Right atrium auricular region (tissue), 2 donors: ENCODE measurements around the gene GMFB. TPM values are rescaled to one million over a fixed set of nuclear protein-coding genes. Genes with fewer than 3 reads are reported as not detected.
A peak's percentile ranks its signal among the peaks of the same experiment; 100 is the strongest.
"Not testable (repeated sequence)": the region's sequence is repeated elsewhere in the genome, so short reads cannot be mapped to it uniquely, and the experiment has no call there.

ENCODE experiments used
- DNase-seq: peaks from one replicate; pipeline ENCODE4 v3.0.0-alpha.2; 2019; ENCODE audit warnings: low spot score
- H3K27ac ChIP-seq, 2 donors: fragments of 200-600 bp; sonication (generic); 1 replicate in 1 of 2; 2 replicates in 1 of 2; pipeline ENCODE4 v1.5.1; 2016 to 2019
- H3K27me3 ChIP-seq, 2 donors: fragments of 200-600 bp; sonication (generic); one replicate each; pipeline versions ENCODE4 v1.5.1 to v1.6.0; 2017 to 2019
- H3K36me3 ChIP-seq: fragments of 200-600 bp; sonication (generic); one replicate; pipeline ENCODE4 v1.5.1; 2016
- H3K4me1 ChIP-seq, 2 donors: fragments of 200-600 bp; sonication (generic); one replicate each; pipeline versions ENCODE4 v1.5.1 to v1.6.0; 2017 to 2019
- H3K4me3 ChIP-seq, 2 donors: fragments of 200-600 bp; sonication (generic); 1 replicate in 1 of 2; 2 replicates in 1 of 2; pipeline ENCODE4 v1.5.1; 2017 to 2019; ENCODE audit warnings: mild to moderate bottlenecking in 1 of 2, moderate library complexity in 1 of 2
- H3K9me3 ChIP-seq, 2 donors: fragments of 200-600 bp; sonication (generic); one replicate each; pipeline ENCODE4 v1.5.1; 2019
- CTCF ChIP-seq, 2 donors: fragments of 200-600 bp; sonication (generic); IDR thresholded peaks; one replicate each; pipeline ENCODE4 v1.5.1; 2019; ENCODE audit warnings: antibody characterized with exemption in 2 of 2
- total RNA-seq, 2 donors: library from RNA; depleted of rRNA; stranded (reverse); fragments of >200 nt; gene quantifications; one replicate each; pipeline ENCODE4 v1.1.0, GENCODE V29; 2016

The GMFB gene
- total RNA-seq, 2 donors from 2014 or later: 28.0 to 29.4 TPM

GRCh38 chr14:54440873-54441868 is 47.6 kb downstream of the GMFB start, which contains the start of gene CNIH1:
TSS of gene CNIH1 (minus strand) at chr14:54441374. CDS start at chr14:54441327, 47 bp downstream.
- peak within 1 kb of the TSS; percentile 67 to 72 for H3K4me3 ChIP-seq
- DNase-seq: peak; percentile 84
- peak; percentile 98 for TF ChIP-seq CTCF (IDR thresholded peaks at IDR 0.05)

GRCh38 chr14:54440476-54440872 is 48.3 kb downstream of the GMFB start:
- Histone ChIP-seq H3K9me3 (no peaks in the 10 kb centered on the region), H3K4me1 (peaks cover 0 to 32% of the 10 kb centered on the region in 2 donors), H3K27me3 (no peaks in the 10 kb centered on the region), H3K36me3 (no peaks in the 10 kb centered on the region), H3K4me3 (peak overlapping the region; percentile 67 to 72), H3K27ac (peak overlapping the region; percentile 83 to 85)
- no peak for DNase-seq
- TF ChIP-seq CTCF (IDR thresholded peaks at IDR 0.05): no peak

More at GRCh38 chr14:54440873-54441868, 47.6 kb downstream of the GMFB start, which contains the start of gene CNIH1:
- Histone ChIP-seq H3K27ac (peak within 1 kb of the TSS; percentile 83 to 85), H3K27me3 (no peaks in the 10 kb centered on the region), H3K36me3 (no peaks in the 10 kb centered on the region), H3K9me3 (no peaks in the 10 kb centered on the region), H3K4me1 (peaks cover 0 to 26% of the 10 kb centered on the region in 2 donors)

- H3K27ac ChIP-seq: peak overlapping the region; percentile 83 to 85
- TF ChIP-seq CTCF (IDR thresholded peaks at IDR 0.05): no peak
Measured at GRCh38 chr14:54440037-54440436, 48.7 kb downstream of the GMFB start.

GRCh38 chr14:54438703-54439102 is 50.1 kb downstream of the GMFB start:
- DNase-seq: no peak
- Histone ChIP-seq H3K9me3 (no peaks in the 10 kb centered on the region), H3K4me1 (peaks cover 0 to 38% of the 10 kb centered on the region in 2 donors), H3K4me3 (no peak overlapping the region), H3K27me3 (no peaks in the 10 kb centered on the region), H3K36me3 (no peaks in the 10 kb centered on the region), H3K27ac (no peak overlapping the region)
- no peak for TF ChIP-seq CTCF (IDR thresholded peaks at IDR 0.05)

More at GRCh38 chr14:54440037-54440436, 48.7 kb downstream of the GMFB start:
- H3K9me3 ChIP-seq: no peaks in the 10 kb centered on the region
- H3K36me3 ChIP-seq: no peaks in the 10 kb centered on the region
- peak overlapping the region; percentile 67 to 72 for H3K4me3 ChIP-seq
- no peaks in the 10 kb centered on the region for H3K27me3 ChIP-seq
- DNase-seq: no peak
- peaks cover 0 to 37% of the 10 kb centered on the region in 2 donors for H3K4me1 ChIP-seq

GRCh38 chr14:54437954-54438353 is 50.8 kb downstream of the GMFB start:
- H3K4me3 ChIP-seq, H3K27ac ChIP-seq, H3K27me3 ChIP-seq, H3K36me3 ChIP-seq, DNase-seq, H3K9me3 ChIP-seq: not testable (repeated sequence)
- H3K4me1 ChIP-seq: peaks cover 0 to 38% of the 10 kb centered on the region in 2 donors

- Histone ChIP-seq H3K4me3 (no peak overlapping the region), H3K9me3 (no peaks in the 10 kb centered on the region), H3K36me3 (no peaks in the 10 kb centered on the region), H3K27me3 (no peaks in the 10 kb centered on the region), H3K27ac (peak overlapping the region; percentile 8 to 42), H3K4me1 (peaks cover 0 to 43% of the 10 kb centered on the region in 2 donors)
- DNase-seq: no peak
- TF ChIP-seq CTCF (IDR thresholded peaks at IDR 0.05): no peak
Measured at GRCh38 chr14:54435500-54435981, 53.2 kb downstream of the GMFB start.
